ENCODE data around the gene URB2. TPM values are rescaled to one million over a fixed set of nuclear protein-coding genes. Genes with fewer than 3 reads are reported as not detected.
"Not testable (repeated sequence)": the region's sequence is repeated elsewhere in the genome, so short reads cannot be mapped to it uniquely, and the experiment has no call there.

Gene URB2
- total RNA-seq, 4 donors from 2014 or later, result 11.0 to 14.1 (median 11.7) TPM

GRCh38 chr1:229621663-229622062 is 4.4 kb upstream of the URB2 start:
- peaks cover 44% of the 10 kb centered on the region for H3K4me1 ChIP-seq
- no peak for TF ChIP-seq EP300 (IDR thresholded peaks at IDR 0.05)
- no peak for TF ChIP-seq POLR2AphosphoS5 (IDR thresholded peaks at IDR 0.05)
- no peak for TF ChIP-seq CTCF (IDR thresholded peaks at IDR 0.05)
- no peak for TF ChIP-seq POLR2A (IDR thresholded peaks at IDR 0.05)
- WGBS, result 91% methylated on average over 2 of the region's 2 CpGs
- no peaks in the 10 kb centered on the region for H3K9me3 ChIP-seq
- H3K36me3 ChIP-seq, result no peaks in the 10 kb centered on the region
- H3K4me3 ChIP-seq, result no peak overlapping the region
- no peak for DNase-seq (ENCODE audit: low spot score in 2 of 2)
- H3K27ac ChIP-seq, result no peak overlapping the region
- H3K27me3 ChIP-seq, result no peaks in the 10 kb centered on the region

GRCh38 chr1:229622641-229623120 is 3.4 kb upstream of the URB2 start:
- not testable (repeated sequence) for H3K27me3 ChIP-seq; H3K4me3 ChIP-seq; H3K36me3 ChIP-seq; H3K27ac ChIP-seq; H3K9me3 ChIP-seq; DNase-seq (ENCODE audit: low spot score in 2 of 2)
- H3K4me1 ChIP-seq, result peaks cover 52% of the 10 kb centered on the region
- WGBS, result 85% methylated on average over 10 of the region's 10 CpGs

GRCh38 chr1:229623225-229623624 is 2.8 kb upstream of the URB2 start:
- Histone ChIP-seq H3K4me3 (no peak overlapping the region), H3K9me3 (no peaks in the 10 kb centered on the region), H3K4me1 (peaks cover 52% of the 10 kb centered on the region), H3K27ac (no peak overlapping the region), H3K27me3 (no peaks in the 10 kb centered on the region), H3K36me3 (no peaks in the 10 kb centered on the region)
- TF ChIP-seq POLR2A (IDR thresholded peaks at IDR 0.05) (no peak), CTCF (IDR thresholded peaks at IDR 0.05) (no peak), EP300 (IDR thresholded peaks at IDR 0.05) (no peak), POLR2AphosphoS5 (IDR thresholded peaks at IDR 0.05) (no peak)
- DNase-seq (ENCODE audit: low spot score in 2 of 2), result no peak
- WGBS, result 78% methylated on average over 5 of the region's 5 CpGs

- TF ChIP-seq POLR2A (IDR thresholded peaks at IDR 0.05), result no peak
- no peak for TF ChIP-seq EP300 (IDR thresholded peaks at IDR 0.05)
- TF ChIP-seq POLR2AphosphoS5 (IDR thresholded peaks at IDR 0.05), result no peak
- no peak for TF ChIP-seq CTCF (IDR thresholded peaks at IDR 0.05)
- no peak overlapping the region for H3K4me3 ChIP-seq
- DNase-seq (ENCODE audit: low spot score in 2 of 2), result no peak
- H3K4me1 ChIP-seq, result peaks cover 49% of the 10 kb centered on the region
- WGBS, result 83% methylated on average over 1 of the region's 1 CpG
- no peaks in the 10 kb centered on the region for H3K36me3 ChIP-seq
- no peaks in the 10 kb centered on the region for H3K27me3 ChIP-seq
- H3K27ac ChIP-seq, result no peak overlapping the region
- H3K9me3 ChIP-seq, result no peaks in the 10 kb centered on the region
These were observed 2.2 kb upstream of the URB2 start for GRCh38 chr1:229623838-229624237.

GRCh38 chr1:229624521-229625070 is 1.5 kb upstream of the URB2 start:
- peaks cover 48% of the 10 kb centered on the region for H3K4me1 ChIP-seq
- H3K27ac ChIP-seq, result no peak overlapping the region

More at GRCh38 chr1:229624521-229625070, 1.5 kb upstream of the URB2 start:
- TF ChIP-seq EP300 (IDR thresholded peaks at IDR 0.05) (no peak), POLR2A (IDR thresholded peaks at IDR 0.05) (no peak), CTCF (IDR thresholded peaks at IDR 0.05) (no peak), POLR2AphosphoS5 (IDR thresholded peaks at IDR 0.05) (no peak)
- no peaks in the 10 kb centered on the region for H3K9me3 ChIP-seq
- DNase-seq (ENCODE audit: low spot score in 2 of 2), result no peak
- whole genome bisulfite sequencing, result 38% methylated on average over 9 of the region's 9 CpGs
- H3K4me3 ChIP-seq, result peak overlapping the region; percentile 98
- no peaks in the 10 kb centered on the region for H3K27me3 ChIP-seq
- H3K36me3 ChIP-seq, result no peaks in the 10 kb centered on the region

Data from suprapubic skin (tissue), 4 donors.